GM12878 (cell line): ENCODE data around the gene PPP2R5C.

ENCODE experiments used
- CBFB ChIP-seq: IDR thresholded peaks from 2 replicates; pipeline ENCODE4 v1.6.1; 2016; ENCODE audit warnings: antibody characterized with exemption, low read depth
- CHD2 ChIP-seq: IDR thresholded peaks from 2 replicates; pipeline ENCODE4 v1.6.1; 2011; ENCODE audit warnings: low read depth, low read length, improper control_type of control experiment, borderline replicate concordance
- CTCF ChIP-seq, 3 experiments: IDR thresholded peaks in 2 of 3; conservative IDR thresholded peaks in 1 of 3; 2 replicates each; pipeline ENCODE4 v1.5.1; 2011; ENCODE audit warnings: low read depth in 3 of 3, low read length in 3 of 3, mild to moderate bottlenecking in 3 of 3, control low read depth in 2 of 3, moderate library complexity in 2 of 3, inconsistent platforms in 1 of 3, mixed read lengths in 1 of 3; ENCODE audit not compliant: control insufficient read depth in 2 of 3, insufficient read depth in 1 of 3; ENCODE audit errors: extremely low read depth in 1 of 3
- EZH2 ChIP-seq: IDR thresholded peaks from 2 replicates; pipeline ENCODE4 v1.6.1; 2012; ENCODE audit warnings: low read depth, mild to moderate bottlenecking, control low read depth, inconsistent platforms, low read length, borderline replicate concordance; ENCODE audit not compliant: control insufficient read depth
- JUND ChIP-seq: IDR thresholded peaks from 2 replicates; pipeline ENCODE4 v1.6.1; 2012; ENCODE audit warnings: low read depth, mild to moderate bottlenecking, low read length, improper control_type of control experiment, moderate library complexity
- LARP7 ChIP-seq: fragments of 450-650 bp; IDR thresholded peaks from 2 replicates; pipeline ENCODE4 v1.6.1; 2017; ENCODE audit warnings: mild to moderate bottlenecking
- POLR2A ChIP-seq: IDR thresholded peaks from 2 replicates; pipeline ENCODE4 v1.6.1; 2011; ENCODE audit warnings: low read depth, mild to moderate bottlenecking, low read length
- POLR2AphosphoS5 ChIP-seq: IDR thresholded peaks from 2 replicates; pipeline ENCODE4 v1.6.1; 2011; ENCODE audit warnings: mild to moderate bottlenecking, low read length, inconsistent platforms
- SP1 ChIP-seq: IDR thresholded peaks from one replicate; pipeline ENCODE4 v1.6.1; 2011; ENCODE audit warnings: low read depth, low read length
- TARDBP ChIP-seq: IDR thresholded peaks from 2 replicates; pipeline ENCODE4 v1.6.1; 2016; ENCODE audit warnings: borderline replicate concordance
- YY1 ChIP-seq: IDR thresholded peaks from 2 replicates; pipeline ENCODE4 v1.6.1; 2011; ENCODE audit warnings: low read depth, mild to moderate bottlenecking, low read length
- ZNF24 ChIP-seq: fragments of 450-650 bp; IDR thresholded peaks from 2 replicates; pipeline ENCODE4 v1.6.1; 2017; ENCODE audit warnings: antibody characterized with exemption, mild to moderate bottlenecking
- ZNF274 ChIP-seq: IDR thresholded peaks from one replicate; pipeline ENCODE4 v1.8.0; 2011; ENCODE audit not compliant: insufficient read length, insufficient read depth

- TF ChIP-seq ZNF24 (no peak), CTCF (IDR thresholded peaks at IDR 0.05 in 2 of 3, conservative IDR thresholded peaks at IDR 0.05 in 1 of 3; ENCODE audit: control insufficient read depth in 2 of 3, extremely low read depth in 1 of 3, insufficient read depth in 1 of 3, low read depth in 3 of 3, low read length in 3 of 3) (no peak), LARP7 (no peak), POLR2A (no peak), CBFB (no peak), JUND (no peak), TARDBP (no peak), POLR2AphosphoS5 (no peak), YY1 (no peak), ZNF274 (no peak), EZH2 (no peak), CHD2 (no peak), SP1 (no peak)
Observed at GRCh38 chr14:101889366-101889765, 127.9 kb downstream of the PPP2R5C start.
